Activated CD4-positive, alpha-beta T cell treated with anti-CD3 and anti-CD28 coated beads for 1 hour (primary cell): ENCODE data around the gene PPP1R9A.

ENCODE experiments used
- DNase-seq: peaks from one replicate; pipeline ENCODE4 v3.0.0-alpha.2; 2020

The PPP1R9A gene

DNA sequence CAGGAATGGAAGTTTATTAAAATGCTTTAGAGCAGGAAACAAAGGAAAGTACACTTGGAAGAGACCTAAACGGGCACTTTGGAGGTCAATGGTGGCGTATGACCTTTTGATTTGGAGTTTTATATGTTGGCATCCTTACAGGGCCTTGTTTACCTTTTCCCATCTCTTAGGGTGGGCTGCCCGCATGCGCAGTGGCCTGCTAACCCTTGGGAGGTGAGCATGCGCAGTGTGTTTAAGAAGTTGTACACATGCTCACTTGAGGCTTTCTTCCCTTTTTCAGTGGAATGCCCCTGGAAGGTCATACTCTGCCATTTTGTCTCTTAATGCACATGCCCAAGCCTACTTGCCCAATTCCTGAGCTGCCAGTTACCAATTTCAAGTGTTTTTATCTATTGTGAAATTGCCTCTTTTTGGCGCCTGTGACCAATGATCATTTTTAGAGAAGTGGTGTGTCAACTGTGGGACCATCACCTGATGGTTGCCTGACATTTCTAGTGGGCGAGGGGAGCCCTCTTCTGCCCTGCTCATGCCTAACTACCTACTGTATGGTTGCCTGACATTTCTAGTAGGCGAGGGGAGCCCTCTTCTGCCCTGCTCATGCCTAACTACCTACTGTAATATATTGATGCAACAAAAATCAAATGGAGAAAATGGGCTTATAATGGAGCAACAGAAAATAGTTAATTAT, 138.0 kb downstream of the PPP1R9A start:
- DNase-seq = no peak

DNA sequence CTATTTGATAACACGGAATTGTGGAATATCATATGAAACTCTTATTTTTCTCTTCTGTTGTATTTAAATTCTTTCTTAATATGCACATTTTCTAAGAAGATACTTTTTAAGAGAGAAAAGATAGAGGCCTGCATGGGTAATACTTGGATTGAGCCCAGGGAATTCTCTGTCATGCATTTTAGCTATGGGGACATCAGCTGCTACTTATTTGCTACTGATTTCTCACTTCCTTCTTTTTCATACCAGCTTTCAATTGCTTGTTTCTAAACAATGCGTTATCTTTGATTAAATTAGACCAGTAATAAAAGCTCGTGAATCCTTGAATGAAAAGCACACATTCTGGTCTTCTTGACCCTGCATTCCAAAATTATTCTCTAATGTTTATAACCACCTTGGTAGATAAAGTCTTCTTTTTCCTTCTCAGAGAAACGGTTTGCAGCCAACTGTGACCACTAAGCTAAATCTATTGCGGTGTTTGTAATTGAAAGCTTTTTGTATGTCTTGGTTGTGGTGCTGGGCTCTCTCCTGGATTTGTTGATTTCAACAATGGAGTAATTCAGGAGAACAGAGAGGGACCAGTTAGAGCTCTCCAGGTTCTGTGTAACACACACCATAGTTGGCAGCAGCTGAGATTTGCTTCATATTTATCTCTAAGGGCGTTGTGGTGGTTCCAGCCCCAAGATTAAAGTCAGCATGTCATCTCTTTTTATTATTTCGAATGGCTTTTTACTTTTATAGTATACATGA, 139.3 kb downstream of the PPP1R9A start:
- DNase-seq = no peak

DNA sequence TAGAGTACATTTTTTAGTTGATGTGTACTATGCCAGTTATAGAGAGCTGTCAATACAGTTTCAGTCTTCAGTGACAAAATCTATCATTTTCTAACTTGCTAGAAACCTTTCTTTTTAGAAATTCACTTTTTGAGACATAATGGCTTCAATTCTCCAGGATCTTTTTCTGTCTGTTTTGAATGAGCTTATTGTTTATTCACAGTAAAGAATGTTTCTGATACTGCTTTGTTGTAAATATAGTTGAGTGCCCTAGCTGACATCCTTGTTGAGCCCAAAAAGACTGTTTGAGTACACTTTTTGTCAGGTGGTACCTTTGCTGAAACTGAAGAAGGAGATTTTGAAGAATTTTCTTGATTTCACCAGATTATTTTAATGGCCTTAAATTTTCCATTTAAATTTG, 139.9 kb downstream of the PPP1R9A start:
- no peak for DNase-seq

DNA sequence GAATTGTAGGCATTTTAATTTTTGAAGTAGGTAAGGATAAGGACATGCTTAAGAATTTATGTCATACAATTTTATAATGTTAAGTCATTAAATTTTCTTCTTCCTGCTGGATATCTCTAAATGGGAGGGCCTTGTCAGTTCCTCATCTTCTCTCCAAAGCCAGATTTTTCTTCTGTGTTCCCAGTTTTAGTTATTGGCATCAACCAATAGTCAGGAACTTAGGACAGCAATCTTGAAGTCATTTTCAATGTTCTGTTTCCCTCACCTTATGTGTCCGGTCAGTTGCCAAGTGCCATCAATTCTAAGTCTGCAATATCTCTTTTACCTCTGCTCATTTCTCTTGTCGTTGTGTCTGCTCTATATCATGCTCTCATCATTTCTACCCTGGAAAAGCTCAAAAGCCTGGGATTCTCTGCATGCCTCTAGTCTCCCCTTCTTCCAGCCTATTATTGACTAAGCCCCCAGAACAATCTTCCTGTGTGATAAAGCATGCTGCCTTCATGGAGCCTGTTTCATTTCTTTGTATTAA, 145.2 kb downstream of the PPP1R9A start:
- DNase-seq = no peak

DNA sequence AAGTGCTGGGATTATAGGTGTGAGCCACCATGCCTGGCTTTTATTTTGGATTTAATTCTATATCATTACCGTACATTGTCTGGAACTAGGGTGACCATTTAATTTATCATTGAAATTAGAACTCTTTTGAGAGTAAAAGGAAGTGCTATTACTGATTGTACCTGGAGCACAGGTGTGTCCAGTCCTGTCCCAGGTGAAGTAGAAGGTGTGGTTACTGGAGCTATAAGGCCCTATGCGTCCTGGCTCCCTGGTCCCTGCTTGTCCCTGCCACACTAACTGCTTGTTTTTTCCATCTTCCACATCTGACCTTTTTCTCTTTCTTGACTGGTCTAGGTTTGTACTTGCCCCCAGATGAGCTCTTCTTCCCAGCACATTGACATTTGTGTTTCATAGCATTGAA, 147.0 kb downstream of the PPP1R9A start:
- DNase-seq = no peak

DNA sequence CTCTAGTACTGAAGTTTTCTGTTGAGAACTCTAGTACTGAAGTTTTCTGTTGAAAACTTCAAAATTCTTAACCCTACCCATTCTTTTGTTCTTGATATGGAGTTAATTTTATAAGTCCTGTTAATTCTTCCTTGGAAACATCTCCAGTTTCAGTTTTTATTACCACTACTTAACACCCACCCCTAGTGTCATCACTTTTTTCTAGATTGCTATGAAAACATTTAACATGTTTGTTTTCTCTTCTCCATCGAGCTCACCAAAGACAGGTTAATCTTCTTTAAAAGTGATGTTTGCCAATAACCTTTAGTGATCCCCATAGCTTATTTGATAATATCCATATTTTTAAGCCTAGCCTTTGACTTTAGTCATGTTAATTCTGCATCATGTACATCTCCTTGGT, 147.9 kb downstream of the PPP1R9A start:
- no peak for DNase-seq

DNA sequence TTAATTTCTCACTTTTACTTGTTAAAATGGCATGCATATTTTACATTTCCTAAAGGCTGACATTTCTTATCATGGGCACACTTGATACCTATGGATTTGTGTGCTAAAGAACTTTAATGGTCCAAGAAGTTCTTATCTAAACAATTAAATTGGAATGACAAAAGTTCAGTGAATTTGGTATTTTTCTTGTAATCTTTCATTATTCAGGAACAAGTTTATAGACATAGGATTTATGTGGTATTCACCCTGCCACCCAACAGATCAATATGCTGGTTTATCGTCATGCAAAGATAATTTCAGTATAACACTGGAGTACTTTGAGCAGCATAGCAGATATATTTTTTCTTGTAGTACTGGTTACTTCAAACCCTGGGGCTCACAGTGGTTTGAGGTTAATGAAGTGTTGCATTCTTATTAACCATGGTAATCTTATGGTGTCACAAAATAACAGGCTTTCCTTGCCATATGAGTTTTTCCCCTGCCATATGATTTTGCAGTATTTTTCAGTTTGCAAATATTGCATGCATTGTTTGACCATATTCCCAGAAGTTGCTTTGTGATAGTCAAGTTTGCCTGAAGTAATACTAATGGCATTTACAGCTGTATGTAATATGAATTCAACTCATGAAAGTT, 148.8 kb downstream of the PPP1R9A start:
- DNase-seq = no peak

DNA sequence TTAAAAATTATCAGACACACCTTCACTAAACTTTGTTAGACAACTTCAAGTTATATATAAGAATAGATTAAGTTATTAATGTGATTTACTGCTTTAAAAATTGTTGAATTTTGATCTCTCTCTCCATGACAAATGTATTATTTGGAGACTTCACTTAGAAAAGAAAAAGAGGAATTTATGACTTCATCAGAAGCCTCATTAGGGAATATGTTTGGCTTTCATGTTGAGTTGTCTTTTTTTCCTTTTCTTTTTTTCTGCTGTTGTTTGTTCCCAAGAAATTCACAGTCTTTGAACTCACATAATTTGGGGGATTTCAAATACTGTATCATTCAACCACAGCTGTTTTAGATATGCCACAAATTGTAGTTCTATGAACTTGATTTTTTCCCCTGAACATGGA, 149.5 kb downstream of the PPP1R9A start:
- no peak for DNase-seq

DNA sequence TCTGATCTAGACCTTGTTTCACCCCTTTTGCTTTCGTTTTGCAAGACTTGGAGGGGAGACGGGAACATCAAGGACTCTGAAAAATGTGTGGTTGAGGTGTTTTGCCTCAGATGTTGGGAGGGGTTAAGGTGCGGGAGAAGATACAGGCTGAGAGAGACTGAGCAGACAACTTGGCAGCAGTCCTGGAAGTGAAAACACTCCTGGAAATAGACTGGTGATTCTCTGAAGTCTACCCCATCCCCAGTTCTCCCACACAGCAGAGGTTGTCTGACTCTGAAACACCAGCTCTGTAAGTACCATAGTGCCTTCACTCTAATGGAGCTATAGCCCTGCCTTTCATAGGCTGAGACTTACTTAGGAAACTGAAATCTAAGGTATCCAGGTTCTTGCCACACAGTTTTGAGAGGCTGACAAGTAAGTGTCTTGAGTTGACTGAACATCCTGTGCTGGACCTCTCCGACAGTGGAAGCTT, 152.5 kb downstream of the PPP1R9A start:
- no peak for DNase-seq

DNA sequence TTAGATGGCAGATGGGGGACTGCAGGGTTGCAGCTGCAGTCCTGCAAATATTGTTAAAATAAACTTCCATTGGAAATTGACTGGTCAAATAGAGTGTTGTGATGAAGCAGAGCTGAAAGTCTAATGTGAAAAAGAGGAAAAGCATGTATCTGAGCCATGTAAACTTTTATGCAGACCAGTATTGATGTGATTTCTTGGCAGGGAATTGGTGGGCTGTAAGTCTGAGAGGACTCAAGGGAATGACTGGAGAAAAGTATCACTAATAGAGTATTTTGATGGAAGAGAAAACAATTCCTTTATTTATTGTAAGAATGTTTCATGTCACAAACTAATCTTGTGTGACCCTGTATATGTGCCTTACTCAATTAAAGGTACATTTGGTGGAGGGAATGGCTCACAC, 155.5 kb downstream of the PPP1R9A start:
- DNase-seq = no peak

DNA sequence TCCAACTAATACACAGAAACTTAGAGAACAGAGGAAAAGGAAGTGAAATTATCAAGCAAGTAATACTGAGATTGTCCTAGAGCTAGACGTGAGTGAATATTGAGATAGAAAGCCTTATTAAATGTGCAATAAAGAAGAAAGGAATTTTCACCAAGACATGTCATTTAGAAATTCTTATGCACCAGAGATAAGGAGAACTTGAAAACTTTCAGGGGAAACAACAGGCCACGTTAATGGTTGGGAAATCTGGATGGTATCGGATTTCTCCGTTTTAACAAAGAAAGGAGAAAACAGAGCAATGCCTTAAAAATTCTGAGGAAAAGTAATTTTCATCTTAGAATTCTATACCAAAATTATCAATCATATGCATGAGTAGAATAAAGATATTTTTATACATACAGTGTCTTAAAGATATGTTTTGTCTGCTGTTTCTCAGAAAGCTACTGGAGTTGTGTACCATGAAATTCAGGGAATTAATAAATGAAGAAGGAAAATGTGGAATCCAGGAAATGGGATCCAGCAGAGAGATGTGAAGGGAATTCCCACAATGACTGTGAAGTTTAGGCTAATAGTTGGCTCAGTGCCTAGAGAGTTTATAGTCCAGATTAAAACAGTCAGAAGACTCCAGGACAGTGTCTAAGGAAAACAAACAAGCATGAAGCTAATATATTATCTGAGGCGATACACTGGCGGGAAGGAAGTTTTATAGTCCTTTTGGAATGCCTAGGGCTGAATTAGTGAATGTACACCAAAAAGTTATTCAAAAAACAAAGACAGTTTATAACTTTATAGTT, 159.5 kb downstream of the PPP1R9A start:
- no peak for DNase-seq

DNA sequence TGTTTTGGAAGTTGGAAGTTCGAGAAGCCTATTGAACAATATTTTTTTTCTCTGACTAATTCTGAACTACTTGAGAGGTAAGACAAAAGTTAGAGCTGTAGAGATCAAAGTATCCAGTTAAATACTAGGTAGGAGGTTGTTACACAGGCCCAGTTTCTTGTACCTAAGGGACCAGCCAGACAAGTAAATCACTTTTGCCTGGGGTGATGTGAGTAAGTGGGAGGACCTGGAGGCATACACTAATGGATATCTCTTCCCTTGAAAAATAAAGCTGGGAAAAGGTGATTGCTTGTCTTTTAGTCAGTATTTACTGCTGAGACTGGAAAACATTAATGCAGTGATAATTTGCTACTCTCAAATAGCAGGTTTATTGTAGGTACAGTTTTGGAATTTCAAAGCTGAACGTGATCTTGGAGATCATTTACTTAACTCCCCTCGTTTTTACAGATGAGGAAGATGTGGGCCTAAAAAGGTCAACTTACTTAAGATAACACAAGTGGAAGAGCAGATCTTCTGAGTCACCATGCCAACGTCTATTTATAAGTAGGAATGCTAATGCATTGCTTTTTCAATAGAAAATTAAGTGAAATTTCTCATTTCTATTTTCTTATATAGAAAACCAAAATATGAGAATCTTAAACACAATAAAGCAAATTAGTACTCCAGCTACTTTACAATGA, 181.3 kb downstream of the PPP1R9A start:
- no peak for DNase-seq

DNA sequence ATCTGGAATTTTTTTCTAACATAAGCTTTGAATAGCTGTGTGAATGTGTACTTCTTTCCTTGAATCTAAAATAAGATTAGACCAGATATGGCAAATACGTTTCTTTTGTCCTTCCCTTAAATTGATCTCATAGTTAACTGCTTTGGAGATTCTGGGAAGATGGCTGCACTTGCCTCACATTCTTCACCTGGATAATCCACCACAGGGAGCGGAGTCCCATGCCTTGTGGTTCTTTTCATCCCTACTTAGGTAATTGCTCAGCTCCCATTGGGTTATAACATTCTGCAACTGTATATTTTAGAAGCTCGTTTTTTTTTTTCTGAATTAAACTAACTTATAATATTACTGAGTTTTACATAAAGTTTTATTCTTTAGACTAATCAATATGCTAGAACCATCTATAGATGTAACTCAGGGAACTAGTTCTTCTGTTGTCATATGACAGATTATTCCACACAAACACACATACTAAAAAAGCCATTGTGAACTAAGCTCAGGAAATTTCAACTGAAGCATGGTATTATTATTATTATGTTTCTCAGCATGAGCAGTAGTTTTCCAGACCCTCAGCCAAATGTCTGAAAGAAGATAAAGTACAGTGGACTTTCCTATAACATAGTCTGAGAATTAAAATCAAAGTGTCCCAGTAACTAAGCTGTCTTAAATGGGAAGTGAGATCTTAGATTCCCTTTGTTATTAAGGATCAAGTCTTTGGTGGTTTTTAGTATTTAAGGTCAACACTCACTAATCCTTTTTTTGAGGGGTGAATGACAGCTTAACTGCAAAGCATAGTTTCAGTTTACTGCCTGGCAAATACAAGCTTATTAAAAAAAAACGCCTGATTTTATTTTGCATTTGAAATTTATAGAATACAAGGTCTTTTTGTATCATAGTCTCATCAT, 182.3 kb downstream of the PPP1R9A start:
- no peak for DNase-seq

DNA sequence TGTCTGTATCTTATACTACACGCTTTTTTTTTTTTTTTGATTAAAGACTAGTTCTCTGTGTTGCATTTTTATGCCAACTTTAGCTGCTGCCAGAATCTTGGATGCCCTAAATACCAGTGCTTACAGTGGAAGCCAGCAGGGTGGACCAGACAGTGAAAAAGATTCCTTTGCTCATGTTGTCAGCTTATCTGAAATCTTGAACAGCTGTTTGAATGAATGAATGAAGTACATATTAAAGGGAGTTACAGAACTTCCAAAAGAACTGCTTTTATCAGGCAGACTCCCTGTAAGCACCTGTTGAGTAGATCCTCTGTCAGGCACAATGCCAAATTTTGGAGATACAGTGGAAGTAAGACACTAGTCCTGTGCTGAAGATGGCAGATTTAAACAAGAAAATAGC, 184.9 kb downstream of the PPP1R9A start:
- DNase-seq = no peak

DNA sequence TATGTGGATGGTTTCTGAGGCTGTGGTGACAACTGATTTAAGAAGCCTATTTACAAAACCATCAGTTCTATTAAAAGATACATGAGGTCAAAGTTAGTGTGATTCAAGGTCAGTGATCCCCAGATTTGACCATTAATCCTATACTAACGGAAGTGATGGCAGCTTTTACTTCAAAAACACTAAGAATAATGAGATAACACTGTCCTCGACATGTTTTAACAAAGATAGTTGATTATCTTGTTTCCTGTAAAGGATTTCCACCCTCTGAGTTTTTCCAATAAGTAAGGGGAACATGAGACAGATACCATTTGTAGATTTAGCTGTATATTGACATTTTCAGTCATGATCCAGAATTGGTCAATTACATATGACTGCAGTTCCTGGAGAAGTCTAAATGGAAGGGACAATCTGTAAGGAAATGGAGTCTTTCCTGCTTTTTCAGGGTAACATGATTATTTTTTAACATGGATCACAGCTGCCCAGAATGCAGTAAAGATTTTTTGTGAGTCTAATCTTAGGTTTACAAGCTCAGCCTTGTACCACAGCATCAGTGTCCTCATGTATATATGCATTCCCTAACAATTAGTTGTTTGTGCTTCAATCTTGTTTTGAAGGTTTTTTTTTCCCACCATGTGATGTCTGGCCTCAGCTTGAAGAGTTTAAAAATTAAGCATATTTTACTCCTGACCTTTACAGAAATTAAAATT, 188.0 kb downstream of the PPP1R9A start:
- DNase-seq = no peak

DNA sequence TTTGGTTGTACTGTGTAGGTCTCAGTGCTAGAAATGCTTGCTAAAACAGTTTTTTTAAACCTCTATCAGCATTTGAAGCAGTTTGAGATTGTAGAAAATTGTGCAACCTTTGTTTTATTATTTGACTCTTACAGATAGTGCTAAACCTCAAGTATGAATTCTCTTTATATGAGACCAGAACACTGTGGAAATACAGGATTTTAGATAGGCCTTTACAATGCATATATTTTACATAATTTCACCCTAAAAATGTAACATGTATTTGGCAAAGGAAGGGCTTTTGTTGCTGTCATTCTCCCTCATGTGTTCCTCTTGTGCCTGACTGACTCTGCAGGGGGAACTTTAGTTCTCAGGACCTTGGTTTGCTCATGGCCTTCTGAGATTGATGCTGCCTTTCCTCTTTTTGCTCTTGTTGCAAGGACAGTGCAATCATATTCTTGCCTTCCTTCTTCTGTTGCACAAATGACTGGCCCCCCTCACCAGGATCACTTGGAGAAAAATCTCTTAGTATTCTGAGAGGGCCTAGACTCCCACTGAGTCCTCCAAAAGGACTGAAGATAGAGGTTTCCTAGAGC, 188.7 kb downstream of the PPP1R9A start:
- DNase-seq = no peak

DNA sequence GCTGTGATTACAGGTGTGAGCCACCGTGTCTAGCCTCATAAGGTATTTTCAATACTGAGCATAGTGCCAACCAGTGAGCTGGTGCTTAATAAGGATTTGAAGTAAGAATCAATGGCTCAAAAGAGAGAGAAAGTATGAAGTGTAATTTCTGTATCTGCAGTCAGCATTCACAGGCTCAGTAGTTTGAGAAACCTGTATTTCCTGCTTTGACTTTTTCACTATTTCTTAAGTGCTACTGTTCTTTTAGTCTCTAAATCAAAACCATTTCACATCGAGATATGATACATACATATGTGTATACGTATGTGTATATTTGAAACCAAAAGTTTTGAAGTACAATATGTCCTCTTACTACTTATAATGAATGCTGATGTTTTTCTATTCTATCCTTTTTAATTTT, 189.9 kb downstream of the PPP1R9A start:
- no peak for DNase-seq

DNA sequence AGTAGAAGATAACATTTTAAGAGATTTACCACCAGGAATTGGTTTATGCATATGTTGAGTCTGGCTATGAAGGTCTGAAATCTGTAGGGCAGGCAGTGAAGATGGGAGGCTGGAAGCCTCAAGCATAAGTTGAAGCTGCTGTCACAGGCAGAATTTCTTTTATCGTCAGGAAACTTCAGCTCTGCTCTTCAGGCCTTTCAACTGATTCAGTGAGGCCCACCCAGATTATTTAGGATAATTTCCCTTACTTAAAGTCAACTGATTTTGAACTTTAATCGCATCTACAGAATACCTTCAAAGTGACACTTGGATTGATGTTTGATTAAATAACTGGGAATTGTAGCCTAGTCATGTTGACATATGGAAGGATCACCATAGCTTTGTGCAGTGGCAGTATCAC, 190.5 kb downstream of the PPP1R9A start:
- no peak for DNase-seq

DNA sequence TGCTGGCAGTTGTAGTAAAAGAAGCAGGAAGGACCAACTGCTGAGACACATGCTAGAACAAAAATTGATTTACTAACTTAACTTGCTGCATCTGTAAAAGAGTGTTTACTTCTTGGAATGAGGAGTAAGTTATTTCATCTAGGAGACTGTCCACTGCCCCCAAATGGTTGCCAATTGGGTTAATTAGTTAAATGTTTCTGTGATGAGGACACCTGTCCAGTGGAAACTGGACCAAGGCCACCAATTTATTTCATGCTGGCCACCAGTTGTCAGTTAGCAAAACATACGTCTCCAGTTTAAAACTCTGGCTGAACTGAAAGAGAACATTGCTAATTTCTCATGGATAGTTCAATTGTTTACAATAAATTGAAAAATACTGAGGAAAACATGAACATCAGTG, 191.7 kb downstream of the PPP1R9A start:
- no peak for DNase-seq

DNA sequence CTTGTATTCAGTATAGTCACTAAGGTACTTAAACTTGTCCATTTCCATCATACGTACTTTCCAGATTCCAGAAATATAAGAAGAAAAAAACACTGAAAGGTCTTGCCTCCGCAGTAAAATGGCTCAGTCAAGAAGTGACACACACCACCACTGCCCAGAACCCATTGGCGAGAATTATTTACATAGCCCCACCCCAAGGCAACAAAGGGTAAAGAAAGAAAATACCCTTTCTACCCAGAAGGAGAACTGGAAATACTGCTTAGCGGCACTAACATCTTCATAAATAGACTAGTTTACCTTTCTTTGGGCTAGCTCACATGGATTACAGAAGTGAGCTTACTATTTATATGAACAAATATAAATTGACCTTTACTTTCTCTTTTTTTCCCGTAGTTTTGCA, 194.0 kb downstream of the PPP1R9A start:
- DNase-seq = no peak
